OCI-LY3 (cell line): ENCODE results near the gene DNAH1.

Source experiments
- EZH2phosphoT487 ChIP-seq: fragments of 200-600 bp; shearing (Covaris generic); IDR thresholded peaks from 2 replicates; pipeline ENCODE4 v1.6.1; 2018; ENCODE audit warnings: antibody characterized with exemption, mixed run types, low read depth
- TF ChIP-seq, protein P1 (sequence below): fragments of 200-600, 300-600 bp; sonication (generic); IDR thresholded peaks from 2 replicates; pipeline ENCODE4 v1.5.1; 2014; ENCODE audit warnings: antibody characterized with exemption, low read length, low read depth

DNA sequence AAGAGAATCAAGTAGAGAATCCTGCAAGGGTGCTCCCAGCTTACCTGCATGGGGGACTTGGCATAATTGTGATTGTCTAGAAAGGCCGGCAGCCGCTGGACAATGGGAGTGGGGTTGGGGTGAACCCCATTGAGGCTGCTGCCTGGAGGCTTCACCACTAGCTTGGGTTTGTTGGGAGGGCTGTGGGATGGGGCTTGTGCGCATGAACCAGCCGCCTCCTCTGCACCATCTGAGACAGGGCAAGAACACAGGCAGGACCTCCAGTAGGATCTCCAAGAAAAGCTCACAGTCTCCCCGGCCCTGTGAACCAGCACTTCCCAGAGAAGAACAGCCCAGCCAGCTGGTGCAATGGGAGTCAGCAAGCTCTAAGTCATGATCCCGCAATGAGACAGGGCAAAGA lies 88.9 kb downstream of the DNAH1 start:
- TF ChIP-seq, protein P1, sequence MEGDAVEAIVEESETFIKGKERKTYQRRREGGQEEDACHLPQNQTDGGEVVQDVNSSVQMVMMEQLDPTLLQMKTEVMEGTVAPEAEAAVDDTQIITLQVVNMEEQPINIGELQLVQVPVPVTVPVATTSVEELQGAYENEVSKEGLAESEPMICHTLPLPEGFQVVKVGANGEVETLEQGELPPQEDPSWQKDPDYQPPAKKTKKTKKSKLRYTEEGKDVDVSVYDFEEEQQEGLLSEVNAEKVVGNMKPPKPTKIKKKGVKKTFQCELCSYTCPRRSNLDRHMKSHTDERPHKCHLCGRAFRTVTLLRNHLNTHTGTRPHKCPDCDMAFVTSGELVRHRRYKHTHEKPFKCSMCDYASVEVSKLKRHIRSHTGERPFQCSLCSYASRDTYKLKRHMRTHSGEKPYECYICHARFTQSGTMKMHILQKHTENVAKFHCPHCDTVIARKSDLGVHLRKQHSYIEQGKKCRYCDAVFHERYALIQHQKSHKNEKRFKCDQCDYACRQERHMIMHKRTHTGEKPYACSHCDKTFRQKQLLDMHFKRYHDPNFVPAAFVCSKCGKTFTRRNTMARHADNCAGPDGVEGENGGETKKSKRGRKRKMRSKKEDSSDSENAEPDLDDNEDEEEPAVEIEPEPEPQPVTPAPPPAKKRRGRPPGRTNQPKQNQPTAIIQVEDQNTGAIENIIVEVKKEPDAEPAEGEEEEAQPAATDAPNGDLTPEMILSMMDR = no peak
- TF ChIP-seq EZH2phosphoT487 = no peak
